NCI-H748 treated with DMSO at 0.1 percent for 48 hours (cell line): Measurements from ENCODE around the gene CAPN7.

Experiments used
- DNase-seq: peaks from one replicate; lab custom pipeline; 2025; lab: John Stamatoyannopoulos, UW

Gene CAPN7

DNA sequence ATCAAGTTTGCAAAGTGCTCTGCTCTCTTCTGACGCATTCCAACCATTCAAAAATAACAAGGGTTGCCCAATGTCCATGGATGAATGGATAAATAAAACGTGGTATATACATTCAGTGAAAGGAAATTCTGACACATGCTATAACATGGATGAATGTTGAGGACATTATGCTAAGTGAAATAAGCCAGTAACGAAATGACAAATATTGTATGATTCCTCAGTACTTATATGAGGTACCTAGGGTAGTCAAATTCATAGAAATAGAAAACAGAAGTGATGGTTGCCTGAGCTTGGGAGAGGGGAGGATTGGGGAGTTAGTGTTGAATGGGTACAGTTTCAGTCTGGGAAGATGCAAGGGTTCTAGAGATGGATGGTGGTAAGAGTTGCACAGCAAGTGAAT lies 92.5 kb downstream of the CAPN7 start:
- DNase-seq, result no peak

DNA sequence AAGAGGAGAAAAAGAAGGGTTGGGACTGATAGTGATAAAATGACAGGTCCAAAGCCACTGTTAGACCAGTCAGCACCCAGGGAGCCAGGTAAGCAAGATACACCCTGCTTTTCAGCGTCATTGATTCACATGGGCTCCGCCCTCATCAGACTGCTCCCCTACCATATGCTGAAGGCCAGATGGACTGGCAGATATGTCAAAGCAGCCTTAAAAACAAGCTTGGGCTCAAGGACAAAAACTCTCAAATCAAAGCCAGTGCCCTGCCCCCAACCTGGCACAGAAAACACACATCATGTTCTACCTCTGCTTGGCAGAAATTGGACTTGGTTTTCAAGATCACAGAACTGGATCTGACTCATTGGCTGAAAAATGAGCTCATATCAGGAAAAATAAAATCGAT lies 93.0 kb downstream of the CAPN7 start:
- no peak for DNase-seq

DNA sequence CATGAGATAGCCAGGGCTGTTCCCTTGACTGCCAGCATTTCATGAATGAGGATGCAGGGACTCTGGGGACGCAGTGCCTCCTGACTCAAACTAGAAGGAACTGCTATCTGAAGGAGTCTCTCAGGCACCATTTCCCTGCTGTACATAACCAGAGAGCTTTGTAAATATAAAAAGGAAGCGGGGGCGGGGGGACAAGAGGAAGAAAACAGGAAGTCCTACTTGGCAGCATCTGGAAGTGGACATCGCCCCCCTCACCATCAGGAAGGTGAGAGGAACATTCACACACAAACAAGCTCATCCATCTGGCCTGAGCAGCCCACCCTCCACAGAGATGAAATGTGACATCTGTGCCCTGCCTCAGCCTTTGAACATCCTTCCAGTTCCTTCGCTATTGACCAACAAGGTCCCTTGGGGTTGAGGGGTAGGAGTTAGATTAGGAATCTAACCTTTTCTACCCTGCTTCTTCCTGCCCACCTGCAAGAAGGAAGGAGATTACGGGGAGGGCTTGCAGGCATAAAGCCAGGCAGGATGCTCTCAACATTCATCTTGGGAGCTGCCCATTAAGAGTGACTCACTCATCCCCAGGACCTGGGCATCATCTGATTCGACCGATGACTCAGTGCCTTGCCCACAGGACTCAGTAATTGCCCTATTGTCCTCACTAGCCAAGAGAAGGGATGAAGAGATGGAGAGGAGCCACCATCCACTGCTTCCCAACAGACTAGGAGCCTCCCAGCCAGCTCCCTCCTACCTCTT lies 94.5 kb downstream of the CAPN7 start:
- no peak for DNase-seq

GRCh38 chr3:15301761-15302160 lies 95.7 kb downstream of the CAPN7 start:
- no peak for DNase-seq
